Ascending aorta (tissue), 2 donors: ENCODE results near the gene OR52I2. TPM values are rescaled to one million over a fixed set of nuclear protein-coding genes. Genes with fewer than 3 reads are reported as not detected.
A peak's percentile ranks its signal among the peaks of the same experiment; 100 is the strongest.

ENCODE experiments used
- DNase-seq, 2 donors: peaks; one replicate each; pipeline ENCODE4 v3.0.0-alpha.2; 2019; ENCODE audit warnings: low spot score in 2 of 2
- H3K27ac ChIP-seq, 2 donors: fragments of 200-600 bp; sonication (generic); one replicate each; pipeline ENCODE4 v1.5.1; 2016 to 2017; ENCODE audit warnings: mild to moderate bottlenecking in 1 of 2
- H3K27me3 ChIP-seq: fragments of 200-600 bp; sonication (generic); one replicate; pipeline ENCODE4 v1.5.1; 2017
- H3K36me3 ChIP-seq, 2 donors: fragments of 200-600 bp; sonication (generic); one replicate each; pipeline ENCODE4 v1.5.1; 2016
- H3K4me1 ChIP-seq, 2 donors: fragments of 200-600 bp; sonication (generic); one replicate each; pipeline ENCODE4 v1.5.1; 2016 to 2017; ENCODE audit warnings: mild to moderate bottlenecking in 1 of 2
- H3K4me3 ChIP-seq, 2 donors: fragments of 200-600 bp; sonication (generic); one replicate each; pipeline ENCODE4 v1.5.1; 2016 to 2017; ENCODE audit warnings: mild to moderate bottlenecking in 1 of 2
- H3K9me3 ChIP-seq, 2 donors: fragments of 200-600 bp; sonication (generic); one replicate each; pipeline ENCODE4 v1.5.1; 2016
- CTCF ChIP-seq, 3 experiments: fragments of 200-600 bp in 2 of 3; fragments of 450-650 bp in 1 of 3; sonication (generic) in 2 of 3; IDR thresholded peaks; one replicate each; pipeline ENCODE4 v1.5.1; 2016 to 2019; ENCODE audit warnings: antibody characterized with exemption in 3 of 3, mild to moderate bottlenecking in 1 of 3, moderate library complexity in 1 of 3
- intact Hi-C: fragments of 100-400 bp; cut with DNase I; formaldehyde crosslinking; loops from one replicate; pipeline ENCODE4 v1.15.1; 2023
- total RNA-seq: library from RNA; depleted of rRNA; stranded (reverse); fragments of >200 nt; gene quantifications from one replicate; pipeline ENCODE4 v1.1.0, GENCODE V29; 2016

OR52I2 gene
- total RNA-seq, result not detected

GRCh38 chr11:4581443-4581842, at the start of gene OR52I2:
OR52I2 (plus strand) TSS chr11:4581743.
- Histone ChIP-seq H3K4me1 (no peaks in the 10 kb centered on the region), H3K4me3 (no peak within 1 kb of the TSS), H3K9me3 (no peaks in the 10 kb centered on the region), H3K36me3 (no peaks in the 10 kb centered on the region), H3K27me3 (no peaks in the 10 kb centered on the region), H3K27ac (no peak within 1 kb of the TSS)
- intact Hi-C loops, result no loop called here
- TF ChIP-seq CTCF (IDR thresholded peaks at IDR 0.05), result no peak
- DNase-seq, result no peak

GRCh38 chr11:4539603-4540219, 41.8 kb upstream of the OR52I2 start:
- TF ChIP-seq CTCF (IDR thresholded peaks at IDR 0.05), result peak in 2 of 3 experiments; percentile 33 to 34
- Histone ChIP-seq H3K27me3 (no peaks in the 10 kb centered on the region), H3K4me1 (no peaks in the 10 kb centered on the region), H3K4me3 (no peak overlapping the region), H3K27ac (no peak overlapping the region), H3K9me3 (no peaks in the 10 kb centered on the region), H3K36me3 (no peaks in the 10 kb centered on the region)
- intact Hi-C loops, result no loop called here
- no peak for DNase-seq

GRCh38 chr11:4541071-4541470, 40.5 kb upstream of the OR52I2 start:
- Histone ChIP-seq H3K36me3 (no peaks in the 10 kb centered on the region), H3K27me3 (no peaks in the 10 kb centered on the region), H3K4me3 (no peak overlapping the region), H3K27ac (no peak overlapping the region), H3K4me1 (no peaks in the 10 kb centered on the region), H3K9me3 (no peaks in the 10 kb centered on the region)
- DNase-seq, result no peak
- intact Hi-C loops, result no loop called here
- no peak for TF ChIP-seq CTCF (IDR thresholded peaks at IDR 0.05)

- H3K4me3 ChIP-seq, result no peak overlapping the region
- H3K9me3 ChIP-seq, result no peaks in the 10 kb centered on the region
- H3K36me3 ChIP-seq, result no peaks in the 10 kb centered on the region
- TF ChIP-seq CTCF (IDR thresholded peaks at IDR 0.05), result no peak
- intact Hi-C loops, result no loop called here
- DNase-seq, result no peak
- no peaks in the 10 kb centered on the region for H3K4me1 ChIP-seq
- H3K27ac ChIP-seq, result no peak overlapping the region
- no peaks in the 10 kb centered on the region for H3K27me3 ChIP-seq
Observed at GRCh38 chr11:4543561-4543960, 38.0 kb upstream of the OR52I2 start.

GRCh38 chr11:4544891-4545290, 36.7 kb upstream of the OR52I2 start, which contains the start of gene OR52M1:
OR52M1 (plus strand) TSS chr11:4545191; CDS start chr11:4545191, 0 bp downstream.
- no peak for DNase-seq
- Histone ChIP-seq H3K27ac (no peak within 1 kb of the TSS), H3K4me3 (no peak within 1 kb of the TSS), H3K27me3 (no peaks in the 10 kb centered on the region), H3K9me3 (no peaks in the 10 kb centered on the region), H3K4me1 (no peaks in the 10 kb centered on the region), H3K36me3 (no peaks in the 10 kb centered on the region)
- TF ChIP-seq CTCF (IDR thresholded peaks at IDR 0.05), result no peak
- intact Hi-C loops, result no loop called here

- no peak for TF ChIP-seq CTCF (IDR thresholded peaks at IDR 0.05)
- Histone ChIP-seq H3K27ac (no peak overlapping the region), H3K36me3 (no peaks in the 10 kb centered on the region), H3K4me1 (no peaks in the 10 kb centered on the region), H3K9me3 (no peaks in the 10 kb centered on the region), H3K27me3 (no peaks in the 10 kb centered on the region), H3K4me3 (no peak overlapping the region)
- DNase-seq, result no peak
- intact Hi-C loops, result no loop called here
Observed at GRCh38 chr11:4546878-4547277, 34.7 kb upstream of the OR52I2 start.
